PC-9 (cell line): ENCODE measurements around the gene TMEM135.

Experiments
- CTCF ChIP-seq: fragments of 200-600 bp; sonication (generic); conservative IDR thresholded peaks from 2 replicates; pipeline ENCODE4 v1.6.1; 2017; ENCODE audit warnings: mixed run types, antibody characterized with exemption, mild to moderate bottlenecking, moderate library complexity
- EZH2 ChIP-seq: fragments of 200-600 bp; sonication (generic); IDR thresholded peaks from 2 replicates; pipeline ENCODE4 v1.8.0; 2017; ENCODE audit warnings: antibody characterized with exemption, low read depth

- TF ChIP-seq CTCF: no peak
- TF ChIP-seq EZH2: no peak
Measured at GRCh38 chr11:87251560-87251959, 213.8 kb downstream of the TMEM135 start.
